ENCODE results near the gene SLC22A4.

Gene SLC22A4

GRCh38 chr5:132387640-132388117, 93.5 kb downstream of the SLC22A4 start:
- H3K4me3 Mint-ChIP-seq = no peak overlapping the region
- H3K9me3 Mint-ChIP-seq = no peaks in the 10 kb centered on the region
- no peaks in the 10 kb centered on the region for H3K27me3 Mint-ChIP-seq
- no peak for DNase-seq (ENCODE audit: low spot score in 2 of 2)
- no peak overlapping the region for H3K27ac Mint-ChIP-seq
- peaks cover 14% of the 10 kb centered on the region for H3K4me1 Mint-ChIP-seq
- ATAC-seq (ENCODE audit: low read depth) = no peak
- no peaks in the 10 kb centered on the region for H3K36me3 Mint-ChIP-seq

DNA sequence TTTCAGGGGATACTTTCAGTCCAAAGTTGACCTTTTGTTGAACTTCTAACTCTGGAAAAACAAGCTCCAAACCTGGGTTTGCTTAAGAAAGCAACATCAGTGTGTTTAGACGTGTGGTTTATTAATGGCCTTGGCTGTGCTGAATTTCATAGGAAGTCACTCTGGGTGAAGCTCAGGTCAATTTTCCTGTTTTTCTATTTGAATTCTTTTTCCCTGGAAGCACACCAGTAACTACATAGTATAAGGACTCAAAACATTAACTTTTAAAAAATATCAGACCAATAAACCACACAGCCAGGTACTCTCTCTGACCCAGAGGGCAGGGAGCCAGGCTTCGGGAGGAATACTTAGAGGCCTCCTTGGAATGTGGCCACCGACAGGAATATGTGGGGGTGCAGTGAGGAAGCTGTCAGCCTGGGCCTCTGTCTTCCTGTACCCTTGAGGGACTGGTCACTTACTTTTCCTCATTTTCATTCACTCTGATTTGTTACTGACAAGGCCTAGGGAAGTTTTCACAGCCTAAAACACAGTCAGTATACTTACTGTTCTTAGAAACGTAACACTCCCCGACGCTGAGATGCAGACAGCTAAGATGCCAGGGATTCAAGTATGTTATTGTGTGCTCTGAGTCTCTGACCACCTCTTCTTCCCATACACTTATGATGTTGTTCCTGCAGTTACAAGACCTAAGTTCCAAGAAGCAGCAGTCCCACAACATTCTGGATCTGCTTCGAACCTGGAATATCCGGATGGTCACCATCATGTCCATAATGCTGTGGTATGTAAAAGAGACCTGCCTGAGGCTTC, 94.3 kb downstream of the SLC22A4 start:
- no peak for ATAC-seq (ENCODE audit: low read depth)

GRCh38 chr5:132389051-132389331, 94.8 kb downstream of the SLC22A4 start:
- H3K4me3 Mint-ChIP-seq = no peak overlapping the region
- DNase-seq (ENCODE audit: low spot score in 2 of 2) (no peak), ATAC-seq (ENCODE audit: low read depth) (no peak)
- H3K9me3 Mint-ChIP-seq = no peaks in the 10 kb centered on the region
- H3K27ac Mint-ChIP-seq = no peak overlapping the region
- H3K27me3 Mint-ChIP-seq = no peaks in the 10 kb centered on the region
- H3K4me1 Mint-ChIP-seq = peaks cover 14% of the 10 kb centered on the region
- no peaks in the 10 kb centered on the region for H3K36me3 Mint-ChIP-seq

More for the DNA sequence above, 94.3 kb downstream of the SLC22A4 start:
- Mint-ChIP-seq H3K27ac (no peak overlapping the region), H3K36me3 (no peaks in the 10 kb centered on the region), H3K27me3 (no peaks in the 10 kb centered on the region), H3K4me3 (no peak overlapping the region), H3K4me1 (peaks cover 14% of the 10 kb centered on the region), H3K9me3 (no peaks in the 10 kb centered on the region)
- DNase-seq (ENCODE audit: low spot score in 2 of 2) = no peak

DNA sequence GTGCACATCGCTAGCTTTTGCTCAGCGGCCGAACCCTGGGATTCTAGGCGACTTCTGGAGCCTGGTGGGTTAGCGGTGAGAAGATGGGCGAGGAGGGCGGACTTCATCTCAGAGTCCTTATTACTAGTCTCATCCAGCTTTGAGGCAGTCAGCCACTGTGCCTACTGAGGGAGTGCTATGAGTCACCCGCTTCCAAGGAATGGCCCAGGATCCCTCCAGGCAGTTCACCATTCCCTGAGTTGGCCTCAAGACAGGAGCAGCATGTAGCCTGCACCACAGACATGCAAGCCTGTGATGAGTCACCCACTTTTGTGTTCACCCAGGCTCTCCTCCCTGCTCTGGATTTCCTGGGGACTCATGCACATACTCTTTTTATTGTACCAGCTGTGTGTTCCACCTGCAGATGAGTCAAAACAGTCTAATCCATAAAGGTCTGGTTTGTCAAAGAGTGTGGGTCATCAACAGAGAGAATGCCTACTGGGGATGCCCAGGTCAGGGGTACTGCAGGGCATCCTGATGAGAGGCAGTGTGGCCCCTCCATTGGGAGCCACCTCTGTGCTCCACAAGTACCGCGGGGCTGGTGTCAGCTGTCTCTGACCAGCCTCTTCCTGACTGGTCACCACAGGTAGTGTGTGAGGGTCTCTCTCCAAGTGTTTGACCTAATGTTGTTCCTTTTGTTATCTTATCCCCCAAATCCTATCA, 95.5 kb downstream of the SLC22A4 start:
- Mint-ChIP-seq H3K27ac (no peak overlapping the region), H3K36me3 (no peaks in the 10 kb centered on the region), H3K4me3 (no peak overlapping the region), H3K9me3 (no peaks in the 10 kb centered on the region), H3K4me1 (peaks cover 17% of the 10 kb centered on the region), H3K27me3 (no peaks in the 10 kb centered on the region)
- ATAC-seq (ENCODE audit: low read depth) = no peak
- DNase-seq (ENCODE audit: low spot score in 2 of 2) = no peak

- H3K4me1 Mint-ChIP-seq = peaks cover 24% of the 10 kb centered on the region
- no peaks in the 10 kb centered on the region for H3K9me3 Mint-ChIP-seq
- ATAC-seq (ENCODE audit: low read depth) (no peak), DNase-seq (ENCODE audit: low spot score in 2 of 2) (no peak)
- peaks cover 3% of the 10 kb centered on the region for H3K36me3 Mint-ChIP-seq
- H3K27ac Mint-ChIP-seq = no peak overlapping the region
- H3K27me3 Mint-ChIP-seq = no peaks in the 10 kb centered on the region
- H3K4me3 Mint-ChIP-seq = no peak overlapping the region
These were observed 97.1 kb downstream of the SLC22A4 start for GRCh38 chr5:132391247-132391646.

- Mint-ChIP-seq H3K4me3 (no peak overlapping the region), H3K27ac (no peak overlapping the region), H3K27me3 (no peaks in the 10 kb centered on the region), H3K9me3 (no peaks in the 10 kb centered on the region), H3K4me1 (peaks cover 20% of the 10 kb centered on the region), H3K36me3 (peaks cover 3% of the 10 kb centered on the region)
- ATAC-seq (ENCODE audit: low read depth) = no peak
- no peak for DNase-seq (ENCODE audit: low spot score in 2 of 2)
These were observed 97.7 kb downstream of the SLC22A4 start for GRCh38 chr5:132391870-132392269.

DNA sequence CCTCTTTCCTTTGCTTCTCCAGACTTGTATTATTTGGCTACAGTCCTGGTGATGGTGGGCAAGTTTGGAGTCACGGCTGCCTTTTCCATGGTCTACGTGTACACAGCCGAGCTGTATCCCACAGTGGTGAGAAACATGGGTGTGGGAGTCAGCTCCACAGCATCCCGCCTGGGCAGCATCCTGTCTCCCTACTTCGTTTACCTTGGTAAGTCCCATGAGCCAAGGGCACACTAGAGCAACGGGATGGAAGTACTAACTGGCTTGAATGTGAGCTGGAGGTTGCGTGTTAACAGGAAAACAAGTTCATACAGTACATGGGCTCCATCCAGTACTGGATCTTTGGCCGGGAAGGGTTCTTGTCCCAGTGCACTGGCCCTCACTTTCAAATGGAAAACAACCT, 98.2 kb downstream of the SLC22A4 start:
- no peak for DNase-seq (ENCODE audit: low spot score in 2 of 2)
- H3K27me3 Mint-ChIP-seq = no peaks in the 10 kb centered on the region
- ATAC-seq (ENCODE audit: low read depth) = no peak
- H3K27ac Mint-ChIP-seq = no peak overlapping the region
- peaks cover 20% of the 10 kb centered on the region for H3K4me1 Mint-ChIP-seq
- no peak overlapping the region for H3K4me3 Mint-ChIP-seq
- H3K36me3 Mint-ChIP-seq = peaks cover 3% of the 10 kb centered on the region
- H3K9me3 Mint-ChIP-seq = no peaks in the 10 kb centered on the region

DNA sequence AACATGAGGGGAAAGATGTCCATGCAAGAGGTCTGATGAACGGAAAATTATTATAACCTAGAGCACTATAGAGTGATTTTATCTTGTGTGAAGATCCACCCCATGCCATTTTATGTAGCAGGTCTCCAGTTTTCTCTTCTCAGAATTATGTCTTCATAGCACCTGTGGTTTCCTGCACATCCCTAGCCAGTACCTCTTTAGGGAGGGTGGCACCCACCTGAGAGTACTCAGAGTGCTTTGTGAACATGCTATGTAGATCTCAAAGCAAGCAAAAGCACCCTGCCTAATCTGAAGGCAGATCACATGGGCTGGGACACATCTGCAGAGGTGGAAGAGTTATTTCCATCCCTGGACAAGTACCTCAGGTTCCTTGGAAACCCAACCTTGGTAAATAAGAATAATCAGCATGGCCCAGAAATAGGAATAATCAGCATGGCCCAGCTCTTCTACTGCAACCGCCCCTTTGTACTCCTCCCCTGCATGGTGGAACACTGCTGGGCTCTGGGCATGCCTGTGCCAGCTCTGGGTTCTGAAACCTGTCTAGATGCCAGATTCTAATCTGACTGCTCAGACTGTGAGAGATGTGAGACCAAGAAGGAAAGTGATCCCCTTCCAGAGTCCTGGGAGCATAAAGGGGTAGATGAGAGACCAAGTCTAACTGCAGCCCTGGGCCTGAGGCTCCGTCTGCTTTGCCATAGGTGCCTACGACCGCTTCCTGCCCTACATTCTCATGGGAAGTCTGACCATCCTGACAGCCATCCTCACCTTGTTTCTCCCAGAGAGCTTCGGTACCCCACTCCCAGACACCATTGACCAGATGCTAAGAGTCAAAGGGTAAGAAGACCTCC, 99.0 kb downstream of the SLC22A4 start:
- no peak for ATAC-seq (ENCODE audit: low read depth)
- peaks cover 16% of the 10 kb centered on the region for H3K4me1 Mint-ChIP-seq
- H3K36me3 Mint-ChIP-seq = peaks cover 3% of the 10 kb centered on the region

More for the DNA sequence above, 99.0 kb downstream of the SLC22A4 start:
- H3K4me3 Mint-ChIP-seq = no peak overlapping the region
- no peaks in the 10 kb centered on the region for H3K9me3 Mint-ChIP-seq
- DNase-seq (ENCODE audit: low spot score in 2 of 2) = no peak
- H3K27me3 Mint-ChIP-seq = no peaks in the 10 kb centered on the region
- H3K27ac Mint-ChIP-seq = no peak overlapping the region

All from memory B cell (primary cell).